Activated CD8-positive, alpha-beta memory T cell treated with anti-CD3 and anti-CD28 coated beads, Interleukin-2, amount 10 ng/mL, durations not matched to agents 7 days and 5 days (primary cell): ENCODE data around the gene UBE2O. TPM values are rescaled to one million over a fixed set of nuclear protein-coding genes. Genes with fewer than 3 reads are reported as not detected.
"Not testable (repeated sequence)": the region's sequence is repeated elsewhere in the genome, so short reads cannot be mapped to it uniquely, and the experiment has no call there.

Experiments
- ATAC-seq: fragments of 150-1000 bp; cut with Tn5 transposase; one replicate; pipeline ENCODE4 v1.10.0; 2021; ENCODE audit warnings: moderate library complexity
- CTCF ChIA-PET: fragments of 350-600 bp; sonication (Branson Sonifier 250); formaldehyde crosslinking; loops from one replicate; lab custom pipeline; 2021; ENCODE audit warnings: antibody characterized with exemption; lab: Charles Lee
- DNase-seq: peaks from one replicate; pipeline ENCODE4 v3.0.0-alpha.2; 2020
- H3K27ac Mint-ChIP-seq: one replicate; pipeline ENCODE4 v1.8.0; 2021; ENCODE audit warnings: mild to moderate bottlenecking, mixed read lengths
- H3K27me3 Mint-ChIP-seq: one replicate; pipeline ENCODE4 v1.8.0; 2021; ENCODE audit warnings: mixed read lengths
- H3K36me3 Mint-ChIP-seq: one replicate; pipeline ENCODE4 v1.8.0; 2021; ENCODE audit warnings: mild to moderate bottlenecking, mixed read lengths
- H3K4me1 Mint-ChIP-seq: one replicate; pipeline ENCODE4 v1.8.0; 2021; ENCODE audit warnings: mixed read lengths
- H3K4me3 Mint-ChIP-seq: one replicate; pipeline ENCODE4 v1.8.0; 2021; ENCODE audit warnings: mild to moderate bottlenecking, moderate library complexity, mixed read lengths
- H3K9me3 Mint-ChIP-seq: one replicate; pipeline ENCODE4 v1.8.0; 2022; ENCODE audit warnings: low read depth, mixed read lengths
- total RNA-seq, 2 experiments: library from RNA; stranded (reverse); gene quantifications; one replicate each; pipeline ENCODE4 v1.2.3, GENCODE V29; 2021

The UBE2O gene
- total RNA-seq, 2 experiments from 2014 or later, result 30.2 to 34.7 TPM

DNA sequence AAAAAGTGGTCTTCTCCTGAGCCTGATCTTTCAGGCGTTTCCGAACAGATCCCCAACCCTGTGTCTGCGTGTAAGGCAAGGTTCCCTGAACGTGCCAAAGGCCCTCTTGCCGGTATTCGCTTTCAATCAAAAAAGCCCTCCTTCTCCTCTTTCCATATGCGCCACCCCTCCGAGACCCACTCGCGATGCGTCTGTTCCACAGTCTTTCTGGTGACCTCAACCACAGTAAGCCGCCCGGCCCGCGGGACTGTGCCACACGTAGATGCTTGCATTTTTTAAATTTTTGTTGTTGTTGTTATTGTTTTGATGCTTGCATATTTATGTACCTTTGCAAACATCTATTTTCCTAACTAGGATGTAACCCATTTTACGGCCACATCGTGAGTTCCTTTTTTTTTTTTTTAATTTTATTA is 98.6 kb downstream of the UBE2O start:
- Mint-ChIP-seq H3K4me3 (peak overlapping the region; percentile 98), H3K27me3 (no peaks in the 10 kb centered on the region), H3K4me1 (peaks cover 34% of the 10 kb centered on the region), H3K36me3 (peaks cover 4% of the 10 kb centered on the region), H3K9me3 (no peaks in the 10 kb centered on the region), H3K27ac (peak overlapping the region; percentile 99)
- no peak for DNase-seq
- ATAC-seq, result no peak
- CTCF ChIA-PET, result interaction anchor here (1.0 to 5.1 kb wide), 10 partner anchors 18 to 340 kb away, joined by 3 to 83 read pairs (median 8); partner anchors contain the start of genes EXOC7 and SPHK1

DNA sequence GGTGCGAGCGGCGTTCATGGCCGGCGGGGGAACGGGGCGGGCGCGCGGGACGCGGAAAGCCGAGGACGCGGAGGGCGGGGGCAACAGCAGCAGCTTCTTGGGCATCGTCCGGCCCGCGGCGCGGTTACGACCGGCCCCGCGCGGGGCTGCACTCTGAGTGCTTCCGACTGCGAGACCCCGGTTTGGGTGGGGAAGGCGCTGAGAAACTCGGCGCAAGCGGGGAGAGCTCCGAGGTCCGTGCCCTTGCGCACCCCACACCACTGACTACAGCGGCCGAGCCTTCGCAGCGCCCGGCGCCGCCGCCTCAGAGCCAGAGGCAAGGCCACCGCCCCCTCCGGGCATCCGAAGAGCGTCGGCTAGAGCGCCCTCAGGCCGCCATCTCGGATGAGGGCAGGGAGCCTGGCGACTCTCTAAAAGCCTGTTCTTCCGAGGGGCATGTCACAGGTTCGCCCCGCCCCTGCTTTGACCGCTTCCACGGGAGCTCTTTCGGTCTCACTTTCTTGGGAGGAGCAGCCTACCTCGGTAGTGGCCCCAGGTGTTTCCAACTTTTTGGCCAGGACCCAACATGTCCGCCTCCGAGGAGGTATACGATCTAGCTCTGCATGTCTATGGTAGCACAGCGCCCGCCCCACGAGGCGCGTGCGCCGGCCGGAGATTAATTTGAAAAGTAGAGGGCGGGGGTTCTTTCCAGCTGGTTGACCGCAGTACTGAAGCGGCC is 99.2 kb downstream of the UBE2O start, which contains the start of gene PRPSAP1:
Gene PRPSAP1, minus strand, starts transcription at position 318 of the 718 bp plus-strand sequence. Its CDS starts 213 bp downstream, at position 105.
- ATAC-seq, result peak; percentile 95
- DNase-seq, result peak; percentile 90
- Mint-ChIP-seq H3K27me3 (no peaks in the 10 kb centered on the region), H3K4me1 (peaks cover 34% of the 10 kb centered on the region), H3K9me3 (no peaks in the 10 kb centered on the region), H3K27ac (peak within 1 kb of the TSS; percentile 99), H3K36me3 (peaks cover 4% of the 10 kb centered on the region), H3K4me3 (peak within 1 kb of the TSS; percentile 98)
- CTCF ChIA-PET, result interaction anchor here (0.6 to 5.1 kb wide), 17 partner anchors 9 to 1853 kb away, joined by 3 to 83 read pairs (median 5); partner anchors contain the start of genes EXOC7 and SPHK1

DNA sequence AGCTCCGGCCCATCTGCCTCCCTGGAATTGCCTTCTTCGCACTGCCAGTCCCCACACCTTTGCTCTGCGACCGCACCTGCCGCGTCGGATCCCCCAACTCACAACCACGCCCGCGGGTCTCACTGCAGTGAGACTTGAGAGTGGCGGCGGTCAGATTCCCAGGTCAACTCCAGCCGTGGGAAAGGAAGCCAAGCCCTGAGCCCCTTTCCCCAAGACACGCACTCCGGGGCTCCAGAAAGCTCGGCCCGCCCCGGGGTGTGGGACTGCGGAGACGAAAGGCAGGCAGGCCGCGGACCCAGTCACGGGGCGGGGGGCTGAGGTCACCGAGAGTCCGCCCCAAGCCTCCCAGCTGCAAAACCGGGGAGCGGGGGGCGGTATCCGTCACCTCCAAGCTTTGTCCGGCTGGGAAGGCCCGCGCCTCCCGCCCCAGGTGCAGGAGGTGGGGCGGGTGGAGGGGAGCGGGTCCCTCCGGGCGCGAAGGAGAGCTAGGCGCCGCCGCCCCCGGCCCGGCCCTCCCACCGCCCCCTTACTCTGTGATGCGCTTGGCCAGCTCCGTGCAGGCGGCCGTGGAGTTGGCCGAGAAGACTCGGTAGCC is 99.9 kb downstream of the UBE2O start:
- Mint-ChIP-seq H3K4me3 (peak overlapping the region; percentile 98), H3K9me3 (no peaks in the 10 kb centered on the region), H3K27me3 (no peaks in the 10 kb centered on the region), H3K4me1 (peaks cover 34% of the 10 kb centered on the region), H3K27ac (peak overlapping the region; percentile 99), H3K36me3 (peaks cover 4% of the 10 kb centered on the region)
- ATAC-seq (peak; percentile 3), DNase-seq (peak; percentile 49)
- CTCF ChIA-PET, result interaction anchor here (0.6 to 5.1 kb wide), 16 partner anchors 9 to 1853 kb away, joined by 3 to 83 read pairs (median 6); partner anchors contain the start of genes EXOC7 and SPHK1

- H3K4me1 Mint-ChIP-seq, result peaks cover 29% of the 10 kb centered on the region
- ATAC-seq (no peak), DNase-seq (no peak)
- H3K4me3 Mint-ChIP-seq, result peak overlapping the region; percentile 1
- no peaks in the 10 kb centered on the region for H3K27me3 Mint-ChIP-seq
- H3K9me3 Mint-ChIP-seq, result no peaks in the 10 kb centered on the region
- H3K36me3 Mint-ChIP-seq, result peaks cover 11% of the 10 kb centered on the region
- CTCF ChIA-PET, result interaction anchor here (0.9 to 5.1 kb wide), 8 partner anchors 13 to 230 kb away, joined by 5 to 83 read pairs (median 8); partner anchors contain the start of gene SPHK1
- no peak overlapping the region for H3K27ac Mint-ChIP-seq
Measured at GRCh38 chr17:76351526-76352071, 101.4 kb downstream of the UBE2O start.

- H3K9me3 Mint-ChIP-seq, result no peaks in the 10 kb centered on the region
- H3K27ac Mint-ChIP-seq, result no peak overlapping the region
Measured at GRCh38 chr17:76350463-76350862, 102.5 kb downstream of the UBE2O start.

DNA sequence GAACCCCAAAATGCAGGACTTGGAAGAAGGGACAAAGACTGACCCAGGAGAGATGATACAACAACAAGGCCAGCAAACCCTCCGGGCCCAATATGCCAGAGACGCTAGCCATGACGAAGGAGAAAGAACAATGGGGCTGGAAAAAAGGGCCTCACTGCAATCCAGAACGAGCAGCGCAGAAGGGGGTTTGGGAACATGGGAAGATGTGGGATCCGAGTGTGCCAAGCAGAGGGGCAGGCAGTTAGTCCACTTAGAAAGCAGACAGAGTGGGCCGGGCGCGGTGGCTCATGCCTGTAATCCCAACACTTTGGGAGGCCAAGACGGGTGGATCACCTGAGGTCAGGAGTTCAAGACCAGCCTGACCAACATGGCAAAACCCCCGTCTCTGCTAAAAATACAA is 106.0 kb downstream of the UBE2O start:
- H3K9me3 Mint-ChIP-seq, H3K27me3 Mint-ChIP-seq, H3K4me1 Mint-ChIP-seq, ATAC-seq, H3K27ac Mint-ChIP-seq, CTCF ChIA-PET, H3K4me3 Mint-ChIP-seq, DNase-seq: not testable (repeated sequence)
- peaks cover 13% of the 10 kb centered on the region for H3K36me3 Mint-ChIP-seq

More at GRCh38 chr17:76350463-76350862, 102.5 kb downstream of the UBE2O start:
- ATAC-seq (no peak), DNase-seq (no peak)
- CTCF ChIA-PET, result interaction anchor here (5.1 kb wide), 1 partner anchor 33 kb away, joined by 83 read pairs; the partner anchor contains the start of gene SPHK1
- H3K4me3 Mint-ChIP-seq, result no peak overlapping the region
- H3K36me3 Mint-ChIP-seq, result peaks cover 11% of the 10 kb centered on the region
- H3K4me1 Mint-ChIP-seq, result peaks cover 29% of the 10 kb centered on the region
- no peaks in the 10 kb centered on the region for H3K27me3 Mint-ChIP-seq

- Mint-ChIP-seq H3K27ac (no peak overlapping the region), H3K9me3 (no peaks in the 10 kb centered on the region), H3K27me3 (no peaks in the 10 kb centered on the region), H3K4me1 (peaks cover 2% of the 10 kb centered on the region), H3K36me3 (peaks cover 18% of the 10 kb centered on the region), H3K4me3 (no peak overlapping the region)
- ATAC-seq (no peak), DNase-seq (no peak)
- CTCF ChIA-PET, result interaction anchor here (0.7 to 1.3 kb wide), 3 partner anchors 52 to 279 kb away, joined by 3 to 5 read pairs (median 3); no protein-coding TSS in a partner anchor
Measured at GRCh38 chr17:76345377-76345974, 107.5 kb downstream of the UBE2O start.

DNA sequence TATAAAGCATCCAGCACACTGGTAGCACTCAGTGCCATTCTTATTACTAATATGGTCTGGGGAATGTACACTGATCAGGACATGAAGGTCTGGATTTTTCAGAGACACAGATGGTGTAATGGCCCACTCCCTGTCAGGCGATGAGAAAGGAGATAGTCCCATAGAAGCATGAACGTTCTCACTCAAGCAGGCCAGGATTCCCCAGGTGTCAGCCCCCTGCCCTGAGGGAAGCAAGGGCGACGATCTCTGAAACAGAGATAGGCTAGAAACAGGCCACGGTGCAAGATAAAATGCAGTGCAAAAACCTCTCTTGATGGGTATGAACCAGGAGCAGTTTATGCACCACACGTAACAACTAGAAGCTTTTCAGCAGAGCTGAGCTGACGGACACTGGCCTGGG is 109.8 kb downstream of the UBE2O start:
- no peak for DNase-seq
- CTCF ChIA-PET, result interaction anchor here (1.7 kb wide), 1 partner anchor 55 kb away, joined by 4 read pairs; no protein-coding TSS in a partner anchor
- Mint-ChIP-seq H3K4me1 (no peaks in the 10 kb centered on the region), H3K9me3 (no peaks in the 10 kb centered on the region), H3K4me3 (no peak overlapping the region), H3K36me3 (peaks cover 18% of the 10 kb centered on the region), H3K27me3 (no peaks in the 10 kb centered on the region), H3K27ac (no peak overlapping the region)
- ATAC-seq, result no peak

DNA sequence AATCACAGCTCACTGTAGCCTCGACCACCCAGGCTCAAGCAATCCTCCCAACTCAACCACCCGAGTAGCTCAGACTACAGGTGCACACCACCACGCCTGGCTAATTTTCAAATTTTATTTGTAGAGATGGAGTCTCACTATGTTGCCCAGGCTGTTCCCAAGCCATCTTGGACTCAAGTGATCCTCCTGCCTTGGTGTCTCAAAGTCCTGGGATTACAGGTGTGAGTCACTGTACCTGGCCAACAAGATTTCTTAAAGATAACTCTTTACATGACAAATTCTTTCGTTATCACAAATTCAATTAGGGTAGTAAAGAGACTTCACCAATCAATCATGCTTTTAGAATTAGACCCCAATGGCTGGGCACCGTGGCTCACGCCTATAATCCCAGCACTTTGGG is 111.7 kb downstream of the UBE2O start:
- CTCF ChIA-PET, result interaction anchor here (0.9 kb wide), 2 partner anchors 43 to 329 kb away, joined by 4 read pairs; partner anchors contain the start of gene SPHK1
- no peak overlapping the region for H3K4me3 Mint-ChIP-seq
- no peaks in the 10 kb centered on the region for H3K9me3 Mint-ChIP-seq
- H3K27ac Mint-ChIP-seq, result no peak overlapping the region
- DNase-seq, result no peak
- no peak for ATAC-seq
- H3K27me3 Mint-ChIP-seq, result no peaks in the 10 kb centered on the region
- H3K36me3 Mint-ChIP-seq, result peaks cover 11% of the 10 kb centered on the region
- H3K4me1 Mint-ChIP-seq, result peaks cover 6% of the 10 kb centered on the region

Other genes starting within 250 kb of the UBE2O start
- gene RNF157, start 212.7 kb downstream of the UBE2O start, total RNA-seq, result 100 to 1,000 TPM in 1 of 2 experiments, 10 to 100 TPM in 1; 73.0 to 148 TPM
- 100 to 1,000 TPM; 260 to 406 TPM for gene UBALD2, start 187.8 kb downstream of the UBE2O start, total RNA-seq
- 1 to 10 TPM; 3.8 to 5.8 TPM for gene QRICH2, start 144.9 kb downstream of the UBE2O start, total RNA-seq
- gene PRPSAP1, start 99.2 kb downstream of the UBE2O start, total RNA-seq, result 10 to 100 TPM; 63.9 to 64.7 TPM
- 1 to 10 TPM; 5.4 to 8.4 TPM for gene SPHK1, start 68.5 kb downstream of the UBE2O start, total RNA-seq
- gene AANAT, start 14.5 kb upstream of the UBE2O start, total RNA-seq, result not detected
- gene RHBDF2, start 48.3 kb upstream of the UBE2O start, total RNA-seq, result 10 to 100 TPM; 29.6 to 42.1 TPM
- gene CYGB, start 84.6 kb upstream of the UBE2O start, total RNA-seq, result not detected
- gene PRCD, start 86.9 kb upstream of the UBE2O start, total RNA-seq, result not detected
- gene ST6GALNAC2, start 132.7 kb upstream of the UBE2O start, total RNA-seq, result not detected
- not detected for gene ST6GALNAC1, start 190.6 kb upstream of the UBE2O start, total RNA-seq